Activated naive CD4-positive, alpha-beta T cell treated with anti-CD3 and anti-CD28 coated beads for 36 hours (primary cell): ENCODE results near the gene CMTM7. TPM values are rescaled to one million over a fixed set of nuclear protein-coding genes. Genes with fewer than 3 reads are reported as not detected.

Experiments used
- CTCF ChIA-PET: fragments of 350-600 bp; sonication (Branson Sonifier 250); formaldehyde crosslinking; loops from one replicate; lab custom pipeline; 2021; ENCODE audit warnings: antibody characterized with exemption; lab: Charles Lee
- DNase-seq: peaks from one replicate; pipeline ENCODE4 v3.0.0-alpha.2; 2020
- H3K27ac Mint-ChIP-seq: one replicate; pipeline ENCODE4 v1.8.0; 2021; ENCODE audit warnings: mild to moderate bottlenecking, mixed read lengths
- H3K27me3 Mint-ChIP-seq: one replicate; pipeline ENCODE4 v1.8.0; 2021; ENCODE audit warnings: low read depth, mixed read lengths
- H3K36me3 Mint-ChIP-seq: one replicate; pipeline ENCODE4 v1.8.0; 2021; ENCODE audit warnings: low read depth, mixed read lengths
- H3K4me1 Mint-ChIP-seq: one replicate; pipeline ENCODE4 v1.8.0; 2021; ENCODE audit warnings: low read depth, mixed read lengths
- H3K4me3 Mint-ChIP-seq: one replicate; pipeline ENCODE4 v1.8.0; 2021; ENCODE audit warnings: mild to moderate bottlenecking, moderate library complexity, mixed read lengths
- H3K9me3 Mint-ChIP-seq: one replicate; pipeline ENCODE4 v1.8.0; 2021; ENCODE audit warnings: mixed read lengths
- intact Hi-C: fragments of 100-400 bp; cut with micrococcal nuclease; formaldehyde crosslinking; loops from one replicate; pipeline ENCODE4 v1.15.1; 2023
- total RNA-seq, 2 experiments: library from RNA; stranded (reverse); gene quantifications; one replicate each; pipeline ENCODE4 v1.2.3, GENCODE V29; 2021

CMTM7 gene
- total RNA-seq, 2 experiments from 2014 or later, result 59.1 to 60.2 TPM

DNA sequence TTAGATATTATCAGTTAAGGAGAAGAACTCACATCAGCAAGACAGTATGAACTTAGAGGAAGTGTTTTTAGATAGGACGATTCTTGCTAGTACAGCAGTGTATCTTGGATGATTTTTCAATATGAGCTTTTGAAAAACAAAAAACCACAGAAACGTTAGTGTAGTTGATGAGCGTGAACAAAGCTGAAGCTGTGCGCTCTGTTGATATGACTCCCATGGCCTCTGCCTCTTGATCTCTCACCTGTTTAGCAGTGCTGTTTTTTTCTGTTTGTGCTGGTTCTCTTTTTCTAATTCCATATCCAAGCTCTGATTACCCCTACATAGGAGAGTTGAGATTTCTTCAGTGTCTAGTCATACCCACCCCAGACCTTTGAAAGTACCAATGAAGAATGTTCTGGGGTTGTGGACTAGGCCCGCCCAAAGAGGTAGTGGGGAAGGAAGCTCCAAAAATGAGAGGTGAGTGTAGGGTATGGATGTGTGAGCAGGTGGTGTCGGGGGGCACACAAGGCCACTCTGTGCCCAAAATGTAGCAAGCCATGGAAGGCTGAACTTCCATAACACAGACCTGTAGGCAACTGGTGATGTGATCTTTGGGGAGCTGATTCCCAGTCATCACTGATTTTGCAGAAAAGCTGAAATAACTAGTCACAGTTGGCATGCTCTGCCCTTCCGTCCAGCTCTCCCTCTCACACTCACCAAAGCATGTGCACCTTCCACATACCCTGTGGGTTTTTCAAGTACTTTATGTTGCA is 20.0 kb upstream of the CMTM7 start:
- H3K36me3 Mint-ChIP-seq, result no peaks in the 10 kb centered on the region
- H3K27me3 Mint-ChIP-seq, result no peaks in the 10 kb centered on the region
- H3K4me3 Mint-ChIP-seq, result peak overlapping the region; percentile 1
- peaks cover 39% of the 10 kb centered on the region for H3K4me1 Mint-ChIP-seq
- peak overlapping the region; percentile 92 for H3K27ac Mint-ChIP-seq
- CTCF ChIA-PET, result interaction anchor here (0.7 to 7.1 kb wide), 17 partner anchors 10 to 194 kb away, joined by 3 to 110 read pairs (median 4); no protein-coding TSS in a partner anchor
- H3K9me3 Mint-ChIP-seq, result no peaks in the 10 kb centered on the region
- intact Hi-C loops, result loop anchor here (1.0 to 10.0 kb wide), 7 partner anchors 75 to 293 kb away; partner anchors contain the start of genes CMTM6, CMTM8 and DYNC1LI1
- DNase-seq, result peak; percentile 54

DNA sequence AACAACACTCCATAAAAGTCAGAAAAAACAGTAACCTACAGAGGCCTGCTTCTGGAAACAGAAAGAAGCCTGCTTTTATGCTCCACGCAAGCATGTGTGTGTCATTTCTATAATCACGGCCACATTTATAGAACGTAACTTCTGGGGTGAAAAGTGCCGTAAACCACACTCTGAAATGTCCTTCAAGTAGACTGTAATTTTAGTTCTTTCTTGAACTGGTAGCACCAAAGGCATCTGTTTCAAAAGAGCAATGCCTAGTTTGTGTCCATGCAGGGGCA is 19.5 kb upstream of the CMTM7 start:
- peak overlapping the region; percentile 92 for H3K27ac Mint-ChIP-seq
- CTCF ChIA-PET, result interaction anchor here (0.9 to 7.1 kb wide), 12 partner anchors 10 to 195 kb away, joined by 3 to 110 read pairs (median 4); no protein-coding TSS in a partner anchor
- peak; percentile 31 for DNase-seq
- no peaks in the 10 kb centered on the region for H3K36me3 Mint-ChIP-seq
- peak overlapping the region; percentile 1 for H3K4me3 Mint-ChIP-seq
- no peaks in the 10 kb centered on the region for H3K9me3 Mint-ChIP-seq
- no peaks in the 10 kb centered on the region for H3K27me3 Mint-ChIP-seq
- H3K4me1 Mint-ChIP-seq, result peaks cover 37% of the 10 kb centered on the region
- intact Hi-C loops, result loop anchor here (2.0 to 10.0 kb wide), 3 partner anchors 133 to 293 kb away; partner anchors contain the start of genes CMTM8 and DYNC1LI1

DNA sequence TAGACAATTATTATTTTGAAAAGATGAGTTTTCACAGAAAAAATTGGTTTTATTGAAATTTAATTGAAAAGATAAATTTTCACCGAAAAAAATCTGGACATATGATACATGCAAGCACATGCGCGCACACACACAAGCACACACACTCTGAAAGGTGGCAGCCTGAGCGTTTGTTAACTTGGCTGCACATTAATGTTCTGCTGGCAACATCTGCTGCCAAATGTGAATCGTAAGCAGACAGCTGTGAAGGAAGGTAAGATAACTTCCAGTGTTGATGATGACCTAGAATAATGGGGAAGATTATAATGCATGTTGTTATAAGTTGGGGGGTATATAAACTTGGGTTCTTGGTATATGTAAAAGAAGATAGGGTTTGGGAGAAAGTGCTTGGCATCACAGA is 18.4 kb upstream of the CMTM7 start:
- Mint-ChIP-seq H3K27ac (peak overlapping the region; percentile 46), H3K36me3 (no peaks in the 10 kb centered on the region), H3K27me3 (no peaks in the 10 kb centered on the region), H3K4me1 (peaks cover 35% of the 10 kb centered on the region), H3K9me3 (no peaks in the 10 kb centered on the region), H3K4me3 (no peak overlapping the region)
- CTCF ChIA-PET, result interaction anchor here (0.6 to 7.1 kb wide), 5 partner anchors 10 to 195 kb away, joined by 3 to 110 read pairs (median 9); partner anchors contain the start of gene CMTM7
- intact Hi-C loops, result loop anchor here (2.0 to 10.0 kb wide), 3 partner anchors 134 to 292 kb away; partner anchors contain the start of genes CMTM8 and DYNC1LI1
- no peak for DNase-seq

DNA sequence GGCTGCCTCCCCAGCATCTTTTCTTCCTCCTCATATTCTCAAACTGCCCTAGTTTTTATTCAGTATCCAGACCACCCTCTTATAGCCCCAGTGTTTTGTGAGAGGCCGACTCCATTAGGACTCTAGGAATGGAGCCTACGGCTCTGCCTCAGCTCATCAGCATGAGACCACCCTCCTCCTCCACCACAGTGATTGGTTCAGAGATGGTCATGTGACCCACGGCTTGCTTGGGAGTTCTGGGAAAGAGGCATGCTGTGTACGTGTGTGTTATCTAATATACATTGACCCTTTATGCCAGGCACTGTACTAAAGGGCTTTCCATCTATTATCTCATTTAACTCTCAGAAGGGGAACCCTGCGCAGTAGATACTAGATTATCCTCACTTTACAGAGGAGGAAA is 17.8 kb upstream of the CMTM7 start:
- Mint-ChIP-seq H3K4me1 (peaks cover 35% of the 10 kb centered on the region), H3K9me3 (no peaks in the 10 kb centered on the region), H3K27ac (no peak overlapping the region), H3K4me3 (no peak overlapping the region), H3K27me3 (no peaks in the 10 kb centered on the region), H3K36me3 (no peaks in the 10 kb centered on the region)
- CTCF ChIA-PET, result interaction anchor here (0.6 to 7.1 kb wide), 14 partner anchors 9 to 196 kb away, joined by 3 to 110 read pairs (median 8); partner anchors contain the start of gene CMTM7
- intact Hi-C loops, result loop anchor here (2.0 to 10.0 kb wide), 5 partner anchors 39 to 291 kb away; partner anchors contain the start of genes CMTM8 and DYNC1LI1
- DNase-seq, result no peak

DNA sequence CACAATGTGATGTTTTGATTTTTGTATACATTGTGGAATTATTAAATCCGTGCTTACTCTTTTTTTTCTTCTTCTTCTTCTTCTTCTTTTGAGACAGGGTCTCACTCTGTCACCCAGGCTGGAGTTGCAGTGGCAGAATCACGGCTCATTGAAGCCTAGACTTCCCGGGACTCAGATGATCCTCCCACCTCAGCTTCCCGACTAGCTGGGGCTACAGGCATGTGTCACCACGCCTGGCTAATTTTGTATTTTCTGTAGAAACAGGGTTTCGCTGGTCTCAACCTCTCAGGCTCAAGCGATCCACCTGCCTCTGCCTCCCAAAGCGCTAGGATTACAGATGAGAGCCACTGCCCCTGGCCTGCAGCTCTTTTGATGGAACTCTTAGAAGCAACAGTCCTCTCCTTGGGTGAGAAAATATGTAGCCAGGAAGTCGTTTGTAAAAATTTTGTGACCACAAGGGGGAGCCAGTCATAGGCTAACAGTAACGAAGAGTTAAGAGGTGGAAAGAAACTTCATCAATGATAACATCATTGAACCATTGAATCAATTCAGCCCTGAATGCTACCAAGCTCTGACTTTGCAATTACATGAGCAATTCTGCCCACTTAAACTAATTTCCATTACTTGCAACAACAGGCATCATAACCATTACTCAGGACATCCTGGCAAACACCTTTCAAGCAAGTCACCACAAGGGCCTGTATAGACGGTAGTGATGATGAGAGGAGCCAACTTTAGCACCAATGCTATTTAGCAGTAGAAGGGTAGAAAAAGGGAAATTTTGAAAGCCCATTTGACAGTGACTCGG is 16.7 kb upstream of the CMTM7 start:
- intact Hi-C loops, result loop anchor here (1.0 to 10.0 kb wide), 9 partner anchors 16 to 290 kb away; partner anchors contain the start of genes CMTM7 and DYNC1LI1
- no peak overlapping the region for H3K4me3 Mint-ChIP-seq
- peak overlapping the region; percentile 69 for H3K27ac Mint-ChIP-seq
- DNase-seq, result peak; percentile 88
- H3K36me3 Mint-ChIP-seq, result no peaks in the 10 kb centered on the region
- H3K4me1 Mint-ChIP-seq, result peaks cover 35% of the 10 kb centered on the region
- H3K9me3 Mint-ChIP-seq, result no peaks in the 10 kb centered on the region
- H3K27me3 Mint-ChIP-seq, result no peaks in the 10 kb centered on the region
- CTCF ChIA-PET, result interaction anchor here (0.6 to 7.1 kb wide), 38 partner anchors 9 to 200 kb away, joined by 3 to 110 read pairs (median 4); partner anchors contain the start of gene CMTM7

DNA sequence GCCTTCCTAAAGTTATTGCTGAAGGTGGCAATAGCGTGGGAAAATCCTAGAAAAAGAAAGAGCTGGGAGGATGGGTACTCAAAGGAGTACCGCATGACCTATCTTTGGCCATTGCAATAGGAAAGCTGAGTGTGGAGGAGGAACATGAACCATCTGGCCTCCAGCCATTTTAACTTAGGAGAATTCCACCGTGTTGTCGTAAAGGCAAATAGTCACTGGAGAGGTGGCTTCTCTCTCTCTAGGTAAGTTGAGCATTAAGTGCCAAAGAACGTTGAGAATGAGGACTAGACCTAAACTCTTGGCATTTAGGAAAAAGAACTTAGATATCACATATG is 16.1 kb upstream of the CMTM7 start:
- intact Hi-C loops, result loop anchor here (1.0 to 10.0 kb wide), 8 partner anchors 16 to 289 kb away; partner anchors contain the start of gene CMTM7
- DNase-seq, result no peak
- H3K27me3 Mint-ChIP-seq, result no peaks in the 10 kb centered on the region
- H3K36me3 Mint-ChIP-seq, result no peaks in the 10 kb centered on the region
- H3K4me3 Mint-ChIP-seq, result no peak overlapping the region
- no peak overlapping the region for H3K27ac Mint-ChIP-seq
- CTCF ChIA-PET, result interaction anchor here (0.7 to 7.1 kb wide), 23 partner anchors 8 to 500 kb away, joined by 3 to 110 read pairs (median 5); partner anchors contain the start of gene CMTM7
- H3K9me3 Mint-ChIP-seq, result no peaks in the 10 kb centered on the region
- H3K4me1 Mint-ChIP-seq, result peaks cover 30% of the 10 kb centered on the region

DNA sequence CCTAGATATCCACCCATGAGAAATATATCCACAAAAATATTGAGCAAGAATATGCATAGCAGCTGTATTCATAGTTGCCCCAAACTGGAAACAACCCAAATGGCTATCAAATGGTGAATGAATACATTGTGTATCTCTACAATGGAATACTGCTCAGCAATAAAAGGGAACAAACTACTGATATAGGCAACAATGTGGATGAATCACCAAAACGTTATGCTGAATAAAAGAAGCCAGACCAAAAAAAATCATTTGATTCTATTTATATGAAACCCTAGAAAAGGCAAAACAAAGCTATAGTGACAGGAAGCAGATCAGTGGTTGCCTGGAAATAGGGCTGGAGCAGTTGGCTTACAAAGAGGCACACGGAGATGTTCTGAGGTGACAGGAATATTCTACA is 15.5 kb upstream of the CMTM7 start:
- Mint-ChIP-seq H3K4me3 (no peak overlapping the region), H3K36me3 (no peaks in the 10 kb centered on the region), H3K9me3 (no peaks in the 10 kb centered on the region), H3K27me3 (no peaks in the 10 kb centered on the region), H3K27ac (no peak overlapping the region), H3K4me1 (peaks cover 27% of the 10 kb centered on the region)
- CTCF ChIA-PET, result interaction anchor here (0.5 to 7.1 kb wide), 20 partner anchors 9 to 1734 kb away, joined by 3 to 110 read pairs (median 5); partner anchors contain the start of gene CMTM7
- DNase-seq, result no peak
- intact Hi-C loops, result loop anchor here (10.0 kb wide), 1 partner anchor 289 kb away; no protein-coding TSS in a partner anchor

DNA sequence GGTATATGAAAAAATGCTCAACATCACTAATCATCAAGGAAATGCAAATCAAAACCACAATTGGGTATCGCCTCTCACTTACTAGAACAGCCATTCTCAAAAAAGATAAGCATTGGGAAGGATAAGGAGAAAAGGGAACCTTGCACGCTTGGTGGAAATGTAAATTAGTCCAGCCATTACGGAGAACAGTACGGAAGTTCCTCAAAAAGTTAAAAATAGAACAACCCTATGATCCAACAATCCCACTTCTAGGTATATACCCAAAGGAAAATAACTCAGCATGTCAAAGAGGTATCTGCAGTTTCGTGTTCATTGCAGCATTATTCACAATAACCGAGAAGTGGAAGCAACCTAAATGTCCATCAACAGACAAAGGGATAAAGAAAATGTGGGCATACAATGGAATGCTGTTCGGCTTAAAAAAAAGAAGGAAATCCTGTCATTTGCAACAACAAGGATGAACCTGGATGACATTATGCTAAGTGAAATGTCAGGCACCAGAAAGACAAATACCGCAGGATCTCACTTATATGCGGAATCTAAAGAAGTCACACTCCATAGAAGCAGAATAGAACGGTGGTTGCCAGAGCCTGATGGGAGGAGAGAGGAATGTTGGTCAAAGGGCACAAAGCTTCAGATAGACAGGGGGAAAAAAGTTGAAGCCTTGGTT is 11.7 kb upstream of the CMTM7 start:
- no peak for DNase-seq
- Mint-ChIP-seq H3K27ac (no peak overlapping the region), H3K36me3 (no peaks in the 10 kb centered on the region), H3K9me3 (no peaks in the 10 kb centered on the region), H3K4me3 (no peak overlapping the region), H3K27me3 (no peaks in the 10 kb centered on the region), H3K4me1 (peaks cover 4% of the 10 kb centered on the region)
- CTCF ChIA-PET, result no interaction called here
- intact Hi-C loops, result loop anchor here (10.0 kb wide), 1 partner anchor 285 kb away; no protein-coding TSS in a partner anchor

DNA sequence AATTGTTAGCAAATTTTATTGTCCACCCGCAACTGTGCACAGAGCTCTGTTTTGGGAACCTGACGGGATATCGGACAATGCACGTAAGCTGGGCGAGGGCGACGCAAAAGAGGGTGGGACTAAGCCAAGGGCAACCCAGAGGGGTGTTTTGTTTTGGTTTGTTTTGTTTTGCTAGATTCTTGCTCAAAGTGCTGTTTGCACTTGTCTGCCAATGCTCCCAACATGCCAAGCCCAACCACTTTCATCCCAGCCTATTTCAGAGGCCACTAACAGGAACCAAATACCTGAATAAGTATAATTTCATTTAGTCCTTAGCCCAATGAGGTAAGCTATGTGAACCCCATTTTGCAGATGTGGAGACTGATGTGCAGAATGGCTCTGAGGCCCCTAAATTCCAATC is 9.7 kb upstream of the CMTM7 start:
- intact Hi-C loops, result no loop called here
- H3K27me3 Mint-ChIP-seq, result no peaks in the 10 kb centered on the region
- no peaks in the 10 kb centered on the region for H3K9me3 Mint-ChIP-seq
- H3K36me3 Mint-ChIP-seq, result no peaks in the 10 kb centered on the region
- H3K4me3 Mint-ChIP-seq, result no peak overlapping the region
- H3K4me1 Mint-ChIP-seq, result no peaks in the 10 kb centered on the region
- CTCF ChIA-PET, result interaction anchor here (1.2 kb wide), 1 partner anchor 86 kb away, joined by 6 read pairs; no protein-coding TSS in a partner anchor
- DNase-seq, result no peak
- H3K27ac Mint-ChIP-seq, result no peak overlapping the region

DNA sequence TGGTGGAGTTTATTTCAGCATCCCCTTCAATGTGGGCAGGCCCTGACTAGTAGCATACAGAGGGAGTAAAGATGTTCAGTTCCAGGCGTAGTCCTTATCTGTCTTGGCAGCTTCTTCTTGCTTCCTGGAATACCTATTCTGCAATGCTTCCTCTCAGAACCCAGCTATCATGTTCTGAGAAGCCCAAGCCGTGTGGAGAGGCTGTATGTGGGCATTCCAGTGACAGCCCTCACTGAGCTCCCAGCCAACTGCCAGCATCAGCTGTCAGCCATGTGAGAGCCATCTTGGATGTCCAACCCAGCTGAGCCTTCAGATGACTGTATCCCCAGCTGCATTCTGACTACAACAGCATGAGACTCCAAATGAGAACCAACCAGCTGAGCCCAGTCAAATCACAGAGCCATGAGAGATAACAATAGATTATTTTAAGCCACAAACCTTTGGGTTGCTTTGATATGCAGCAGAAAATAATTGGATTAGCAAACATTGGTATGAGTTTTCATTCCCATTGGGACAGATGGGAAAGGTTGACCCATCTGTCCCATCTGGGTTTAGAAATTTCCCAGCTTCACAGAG is 8.4 kb upstream of the CMTM7 start:
- H3K4me1 Mint-ChIP-seq, result no peaks in the 10 kb centered on the region
- H3K9me3 Mint-ChIP-seq, result no peaks in the 10 kb centered on the region
- H3K27me3 Mint-ChIP-seq, result no peaks in the 10 kb centered on the region
- no peak overlapping the region for H3K27ac Mint-ChIP-seq
- no peaks in the 10 kb centered on the region for H3K36me3 Mint-ChIP-seq
- DNase-seq, result no peak
- no peak overlapping the region for H3K4me3 Mint-ChIP-seq
- intact Hi-C loops, result no loop called here
- CTCF ChIA-PET, result interaction anchor here (1.1 to 1.5 kb wide), 4 partner anchors 10 to 127 kb away, joined by 3 to 6 read pairs (median 4); no protein-coding TSS in a partner anchor

DNA sequence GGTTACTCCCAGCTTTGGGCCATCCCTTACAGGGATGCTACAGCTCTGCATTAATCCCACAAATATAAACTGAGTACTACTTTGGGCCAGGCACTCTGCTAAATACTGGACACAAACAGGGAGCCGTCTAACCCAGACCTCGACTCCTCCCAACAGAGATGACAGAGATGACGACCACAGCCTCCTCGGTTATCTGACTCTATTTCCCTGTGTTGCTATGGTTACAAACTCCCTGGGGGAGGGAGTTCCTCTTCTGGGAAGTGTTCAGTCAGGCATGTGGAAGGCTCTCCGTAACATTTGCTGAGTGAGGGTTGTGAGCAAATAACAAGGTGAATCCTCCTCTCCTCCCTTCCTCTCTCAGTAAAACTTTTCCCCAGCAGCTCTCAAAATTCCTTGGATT is 6.7 kb upstream of the CMTM7 start:
- Mint-ChIP-seq H3K36me3 (no peaks in the 10 kb centered on the region), H3K4me3 (no peak overlapping the region), H3K27me3 (no peaks in the 10 kb centered on the region), H3K9me3 (no peaks in the 10 kb centered on the region), H3K27ac (no peak overlapping the region), H3K4me1 (peaks cover 13% of the 10 kb centered on the region)
- CTCF ChIA-PET, result interaction anchor here (0.7 to 3.7 kb wide), 3 partner anchors 10 to 85 kb away, joined by 3 to 18 read pairs (median 3); no protein-coding TSS in a partner anchor
- intact Hi-C loops, result no loop called here
- DNase-seq, result no peak
